Measurements from ENCODE around the gene BMP5.

GRCh38 chr6:55776113-55776512 is 99.3 kb downstream of the BMP5 start:
- TF ChIP-seq CTCF (IDR thresholded peaks at IDR 0.05 in 4 of 5, conservative IDR thresholded peaks at IDR 0.05 in 1 of 5), result no peak
- no peak for TF ChIP-seq POLR2A (IDR thresholded peaks at IDR 0.05)
